NCI-H774 (cell line): ENCODE data around the gene NUDT7.

Experiments used
- DNase-seq: peaks from one replicate; lab custom pipeline; 2025; lab: John Stamatoyannopoulos, UW

NUDT7 gene

GRCh38 chr16:77780378-77780837, 58.1 kb downstream of the NUDT7 start:
- no peak for DNase-seq

GRCh38 chr16:77781091-77781490, 58.8 kb downstream of the NUDT7 start:
- no peak for DNase-seq

GRCh38 chr16:77782694-77783093, 60.4 kb downstream of the NUDT7 start:
- DNase-seq: no peak

- DNase-seq: no peak
These were observed 62.4 kb downstream of the NUDT7 start for GRCh38 chr16:77784441-77785372.

- no peak for DNase-seq
These were observed 63.1 kb downstream of the NUDT7 start for GRCh38 chr16:77785373-77785764.

- no peak for DNase-seq
These were observed 64.0 kb downstream of the NUDT7 start for GRCh38 chr16:77786186-77786847.

GRCh38 chr16:77787452-77787851, 65.1 kb downstream of the NUDT7 start:
- no peak for DNase-seq

GRCh38 chr16:77788181-77789084, 66.1 kb downstream of the NUDT7 start, which contains the start of gene VAT1L:
TSS of gene VAT1L (plus strand) at chr16:77788564. CDS start at chr16:77788683, 119 bp downstream.
- no peak for DNase-seq

GRCh38 chr16:77789085-77790008, 67.0 kb downstream of the NUDT7 start:
- no peak for DNase-seq

- no peak for DNase-seq
These were observed 67.7 kb downstream of the NUDT7 start for GRCh38 chr16:77790009-77790372.

- DNase-seq: no peak
These were observed 68.6 kb downstream of the NUDT7 start for GRCh38 chr16:77790912-77791311.
